RPMI7951 (cell line): ENCODE results near the gene PRIM2. TPM values are rescaled to one million over a fixed set of nuclear protein-coding genes. Genes with fewer than 3 reads are reported as not detected.
"Not testable (repeated sequence)": the region's sequence is repeated elsewhere in the genome, so short reads cannot be mapped to it uniquely, and the experiment has no call there.

Experiments
- DNase-seq: peaks from one replicate; pipeline ENCODE4 v3.0.0-alpha.2; 2012; ENCODE audit warnings: low read depth
- total RNA-seq: library from RNA; depleted of rRNA; stranded (reverse); fragments of >200 nt; shearing (Covaris generic); gene quantifications from 2 replicates; pipeline ENCODE4 v1.2.3, GENCODE V29; 2014

The PRIM2 gene
- total RNA-seq, 1 experiment from 2014 or later: 60.8 TPM

DNA sequence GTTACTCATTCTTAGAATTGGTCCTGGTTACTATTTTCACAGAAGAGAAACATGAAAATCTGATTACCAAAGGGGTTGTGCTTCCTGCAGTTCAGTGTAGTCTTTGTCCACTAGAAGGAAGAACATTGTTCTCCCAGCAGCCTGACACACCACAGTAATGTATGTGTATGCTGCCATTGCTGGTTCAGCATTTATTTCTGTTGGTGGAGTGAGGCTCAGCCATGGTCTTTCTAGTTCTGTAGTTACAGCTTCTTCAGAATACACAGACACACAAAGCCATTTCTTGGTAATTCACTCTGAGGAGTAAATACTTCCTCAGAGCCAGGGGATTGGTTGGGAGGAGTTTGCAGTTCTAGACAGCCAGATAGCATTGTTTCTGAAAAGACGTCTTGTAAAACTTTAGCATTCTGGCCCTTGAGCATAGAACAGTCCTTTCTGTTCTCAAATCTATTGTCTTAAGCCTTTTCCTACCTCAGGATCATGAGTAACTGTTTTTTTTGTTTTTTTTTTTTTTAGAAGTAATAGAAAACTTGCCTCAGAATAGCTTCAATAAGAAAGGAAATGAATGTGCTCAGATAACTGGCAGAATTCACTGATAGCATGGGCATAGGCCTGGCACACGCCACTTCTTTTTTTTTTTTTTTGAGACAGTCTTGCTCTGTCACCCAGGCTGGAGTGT lies 128.5 kb downstream of the PRIM2 start:
- DNase-seq: not testable (repeated sequence)

DNA sequence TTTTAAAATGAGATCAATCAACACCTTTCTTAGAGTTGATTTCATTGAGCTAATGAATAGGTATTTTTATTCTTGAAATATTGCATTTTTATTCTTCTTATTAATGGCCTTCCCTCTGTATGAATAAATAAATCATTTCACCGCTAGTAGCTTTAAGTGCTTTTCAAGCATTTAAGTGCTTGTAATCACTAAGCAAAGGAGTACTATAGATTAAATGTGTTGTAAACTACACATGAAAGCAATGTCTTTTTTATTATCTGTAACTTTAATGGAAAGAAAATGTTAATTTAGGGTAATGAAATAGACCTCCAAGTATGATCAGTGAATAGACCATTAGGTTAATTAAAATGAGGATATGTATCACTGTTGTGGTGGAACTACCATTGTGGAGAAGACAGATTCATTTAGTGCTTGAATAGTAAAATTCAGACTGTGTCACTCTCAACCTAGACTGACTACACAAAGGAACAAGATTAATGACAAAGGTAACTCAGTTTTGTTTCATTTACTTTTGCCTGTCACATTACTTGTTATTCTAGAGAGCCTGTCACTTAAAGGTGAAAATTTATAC lies 132.2 kb downstream of the PRIM2 start:
- not testable (repeated sequence) for DNase-seq

DNA sequence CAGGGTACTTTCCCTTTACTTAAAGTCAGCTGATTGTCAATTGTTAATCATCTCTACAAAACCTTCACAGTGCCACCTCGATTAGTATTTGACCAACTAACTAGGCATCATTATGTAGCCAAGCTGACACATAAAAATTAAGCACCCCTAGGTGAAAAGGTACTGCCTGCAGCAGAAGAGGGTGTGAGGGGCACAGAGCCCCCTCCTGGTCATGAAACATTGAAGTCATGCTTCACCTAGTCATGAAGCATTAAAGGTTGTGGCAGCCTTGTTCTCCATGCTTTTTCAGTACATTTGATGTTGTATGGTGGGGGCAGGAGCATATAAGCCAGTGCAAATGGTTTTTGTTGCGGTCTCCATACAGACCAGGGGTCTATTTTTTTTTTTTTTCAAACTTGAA lies 142.4 kb downstream of the PRIM2 start:
- DNase-seq: not testable (repeated sequence)

DNA sequence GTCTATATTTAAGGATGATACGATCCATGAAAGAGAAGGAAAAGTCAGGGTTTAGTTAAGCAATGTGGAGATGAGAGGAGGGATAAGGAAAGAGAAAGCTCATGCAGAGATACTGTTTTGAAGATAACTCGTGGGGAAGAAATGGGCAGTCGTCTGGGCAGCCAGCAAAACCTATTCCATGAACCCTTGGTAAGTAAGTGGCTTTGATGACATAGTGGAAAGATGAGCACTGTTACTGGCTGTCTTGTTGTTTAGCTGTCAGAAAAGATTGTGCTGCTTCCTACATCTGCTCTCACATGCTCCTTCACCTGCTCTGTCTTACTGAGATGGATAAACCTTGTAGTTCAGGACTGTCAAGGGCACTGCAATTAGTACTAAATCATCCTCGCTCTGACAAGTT lies 143.6 kb downstream of the PRIM2 start:
- not testable (repeated sequence) for DNase-seq

DNA sequence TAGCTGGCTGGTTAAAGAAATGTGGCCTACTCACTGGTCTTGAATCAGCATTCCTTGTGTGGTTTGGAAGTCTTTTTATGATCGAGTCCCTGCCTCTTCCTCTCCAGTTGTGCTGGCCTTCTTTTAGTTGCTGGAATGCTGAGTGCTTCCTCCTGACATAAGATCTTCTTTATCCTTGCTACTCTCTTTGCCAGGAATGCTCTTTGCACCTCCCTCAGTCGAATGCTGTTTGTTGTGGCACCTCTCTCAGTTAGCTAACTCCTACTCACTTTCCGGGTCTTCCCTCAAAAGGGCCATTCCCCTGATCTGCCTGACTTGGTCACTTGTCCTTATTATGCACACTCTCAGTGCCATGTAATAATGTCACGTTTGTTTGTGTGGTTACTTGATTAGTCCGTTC lies 146.4 kb downstream of the PRIM2 start:
- not testable (repeated sequence) for DNase-seq

DNA sequence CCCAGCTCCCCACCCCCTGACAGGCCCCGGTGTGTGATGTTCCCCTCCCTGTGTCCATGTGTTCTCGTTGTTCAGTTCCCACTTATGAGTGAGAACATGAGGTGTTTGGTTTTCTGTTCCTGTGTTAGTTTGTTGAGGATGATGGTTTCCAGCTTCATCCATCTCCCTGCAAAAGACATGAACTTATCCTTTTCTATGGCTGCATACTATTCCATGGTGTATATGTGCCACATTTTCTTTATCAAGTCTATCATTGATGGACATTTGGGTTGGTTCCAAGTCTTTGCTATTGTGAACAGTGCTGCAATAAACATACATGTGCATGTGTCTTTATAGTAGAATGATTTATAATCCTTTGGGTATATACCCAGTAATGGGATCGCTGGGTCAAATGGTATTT lies 148.5 kb downstream of the PRIM2 start:
- DNase-seq: not testable (repeated sequence)

DNA sequence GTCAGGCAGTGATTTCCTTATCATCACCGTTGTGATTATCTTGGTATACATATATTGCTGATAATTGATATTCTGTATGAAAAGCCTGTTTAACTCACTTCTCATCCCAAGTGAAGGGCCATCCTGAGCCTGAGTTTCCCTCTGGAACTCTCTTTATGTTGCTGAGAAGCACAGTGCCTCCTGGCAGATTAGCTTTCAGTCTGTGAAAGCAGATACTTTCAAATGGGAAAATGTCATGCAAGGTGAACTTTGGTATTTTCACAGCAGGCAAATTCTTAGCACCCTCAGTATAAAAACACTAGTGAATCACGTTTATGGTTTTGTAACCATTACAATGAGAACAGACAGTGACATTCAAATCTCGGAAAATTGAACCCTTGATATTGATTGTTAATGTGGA lies 151.6 kb downstream of the PRIM2 start:
- no peak for DNase-seq

DNA sequence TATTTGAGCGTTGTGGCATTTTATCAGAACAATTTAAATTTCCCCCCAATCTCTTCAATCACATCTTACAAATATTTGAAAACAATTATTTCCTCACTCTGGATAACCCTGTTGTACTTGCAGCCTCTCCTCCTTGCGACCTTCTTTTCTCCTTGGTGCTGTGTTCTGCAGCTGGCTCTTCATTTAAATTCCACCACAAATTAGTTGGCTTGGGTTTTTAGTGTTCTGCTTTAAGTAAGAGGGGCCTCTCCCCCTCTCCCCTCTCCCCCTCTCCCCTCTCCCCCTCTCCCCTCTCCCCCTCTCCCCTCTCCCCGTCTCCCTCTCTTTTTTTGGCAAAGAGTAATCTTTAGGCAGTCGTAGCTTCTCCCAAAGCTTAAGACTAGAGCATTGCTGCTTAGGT lies 152.7 kb downstream of the PRIM2 start:
- DNase-seq: not testable (repeated sequence)

DNA sequence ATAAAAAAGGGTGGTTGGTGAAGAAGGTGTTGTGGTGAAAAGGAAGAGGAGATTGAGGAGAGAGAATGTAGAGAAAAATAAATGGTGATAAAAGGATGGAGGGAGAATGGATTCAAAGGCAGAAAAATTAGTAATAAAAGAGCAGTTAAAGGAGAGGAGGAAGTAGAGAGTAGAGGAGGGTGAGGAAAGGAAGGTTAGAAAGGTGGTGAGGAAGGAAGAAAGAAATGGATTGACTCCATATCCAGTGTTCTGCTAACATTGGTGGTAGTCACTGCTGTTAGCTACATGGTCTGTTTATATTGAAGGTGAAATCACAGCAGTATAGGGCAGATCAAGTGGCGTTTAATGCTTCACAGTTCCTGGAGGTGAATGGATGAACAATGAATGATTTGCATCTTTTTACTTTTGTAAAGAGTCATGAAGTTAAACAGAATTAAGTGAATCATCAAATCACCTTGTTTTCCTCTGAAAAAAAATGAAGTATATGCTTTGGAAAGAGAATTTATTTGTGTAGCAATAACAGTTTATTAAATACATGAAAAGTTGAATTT lies 154.0 kb downstream of the PRIM2 start:
- not testable (repeated sequence) for DNase-seq

DNA sequence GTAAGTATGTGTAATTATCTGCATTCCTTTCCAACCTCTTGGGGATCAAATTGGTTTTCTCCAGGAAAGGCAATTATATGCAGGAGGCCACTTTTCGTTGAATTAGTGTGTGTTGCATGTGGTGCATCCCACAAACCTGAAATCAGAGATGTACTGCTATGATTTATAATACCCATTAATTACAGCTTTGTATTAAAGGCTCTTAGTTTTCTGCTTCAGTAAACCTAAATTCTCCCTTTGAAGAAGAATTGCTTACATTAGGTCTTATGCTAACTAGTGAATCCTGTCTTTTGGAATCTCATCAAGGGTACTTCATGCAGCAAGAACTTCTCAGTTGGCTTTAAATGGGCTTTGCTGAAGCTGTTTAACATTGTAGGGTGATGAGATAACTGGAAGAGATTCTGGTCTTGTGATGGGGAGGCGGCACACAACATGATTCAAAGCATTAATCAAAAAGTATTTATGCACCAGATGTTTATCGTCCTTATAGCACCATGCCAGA lies 155.5 kb downstream of the PRIM2 start:
- DNase-seq: peak; percentile 32

DNA sequence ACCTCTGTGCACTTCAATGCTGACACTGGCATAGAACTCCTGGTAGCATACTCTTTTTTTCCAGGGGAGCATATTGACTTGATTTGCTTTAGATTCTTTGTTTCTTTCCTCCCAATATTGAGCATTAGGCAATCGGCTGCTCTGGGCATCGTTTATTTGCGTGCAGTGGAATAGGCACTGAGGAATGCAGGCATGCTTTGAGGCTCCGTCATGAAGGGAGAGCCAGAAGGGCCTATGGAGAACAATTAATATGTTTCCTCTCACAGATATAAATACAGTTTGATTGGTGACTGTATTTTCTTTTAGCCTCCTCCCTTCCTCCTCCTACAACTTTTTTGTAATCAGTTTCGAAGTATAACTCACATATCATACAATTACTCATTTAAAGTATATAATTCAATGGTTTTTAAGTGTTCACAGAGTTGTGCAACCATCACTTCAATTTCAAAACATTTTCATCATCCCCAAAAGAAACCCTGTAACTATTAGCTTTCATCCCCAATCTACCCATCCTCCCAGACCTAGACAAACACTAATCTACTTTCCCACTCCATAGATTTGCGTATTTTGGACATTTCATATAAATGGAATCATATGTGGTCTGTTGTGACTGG lies 157.5 kb downstream of the PRIM2 start:
- DNase-seq: not testable (repeated sequence)

DNA sequence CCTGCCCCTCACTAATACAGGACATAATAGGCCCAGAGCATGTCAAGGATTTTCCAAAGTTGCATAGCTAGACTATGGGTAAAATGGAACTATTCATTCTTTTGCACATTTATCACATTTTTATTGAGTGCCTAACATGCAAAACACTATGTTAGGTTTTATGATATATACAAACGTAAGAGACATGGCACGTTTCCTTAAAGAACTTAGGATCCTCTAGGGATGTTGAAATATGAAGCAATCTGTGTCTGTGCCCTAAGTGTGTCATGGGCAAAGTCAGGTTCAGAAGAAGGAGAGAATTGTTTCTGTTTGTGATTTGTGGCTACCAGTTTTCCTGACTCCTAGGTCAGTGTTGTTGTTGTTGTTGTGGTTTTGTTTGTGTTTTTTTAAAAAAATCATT lies 158.2 kb downstream of the PRIM2 start:
- DNase-seq: not testable (repeated sequence)

DNA sequence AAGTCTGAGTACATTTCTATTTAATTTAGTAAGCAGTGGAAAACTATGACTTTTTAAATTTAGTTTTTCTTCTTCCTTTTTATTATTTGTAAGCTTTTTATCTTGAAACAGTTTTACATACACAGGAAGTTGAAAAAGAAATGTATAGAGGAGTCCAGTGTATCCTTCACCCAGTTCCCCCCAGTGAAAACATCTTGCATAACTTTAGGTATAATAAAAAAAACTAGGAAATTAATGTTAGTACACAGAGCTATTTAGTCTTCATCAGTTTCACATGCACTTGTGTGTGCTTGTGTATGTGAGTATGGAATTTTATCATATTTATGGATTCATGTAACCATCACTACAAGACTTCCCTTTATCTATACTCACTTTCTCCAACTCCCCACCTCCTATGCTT lies 162.8 kb downstream of the PRIM2 start:
- DNase-seq: not testable (repeated sequence)

DNA sequence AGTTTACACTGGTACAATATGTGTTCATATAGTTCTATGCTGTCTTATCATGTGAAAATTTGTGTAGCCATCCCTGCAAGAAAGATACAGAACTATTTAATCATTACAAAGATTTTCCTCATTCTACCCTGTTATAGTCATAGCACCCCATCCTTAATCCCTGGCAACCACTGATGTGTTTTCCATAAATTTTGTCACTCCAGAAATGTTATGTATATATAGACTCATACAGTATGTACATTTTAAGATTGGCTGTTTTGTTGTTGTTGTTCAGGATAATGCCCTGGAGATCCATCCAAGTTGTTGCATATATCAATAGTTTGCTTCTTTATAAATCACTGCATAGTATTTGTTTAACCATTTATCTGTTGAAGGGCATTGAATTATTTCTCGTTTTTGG lies 163.7 kb downstream of the PRIM2 start:
- not testable (repeated sequence) for DNase-seq

DNA sequence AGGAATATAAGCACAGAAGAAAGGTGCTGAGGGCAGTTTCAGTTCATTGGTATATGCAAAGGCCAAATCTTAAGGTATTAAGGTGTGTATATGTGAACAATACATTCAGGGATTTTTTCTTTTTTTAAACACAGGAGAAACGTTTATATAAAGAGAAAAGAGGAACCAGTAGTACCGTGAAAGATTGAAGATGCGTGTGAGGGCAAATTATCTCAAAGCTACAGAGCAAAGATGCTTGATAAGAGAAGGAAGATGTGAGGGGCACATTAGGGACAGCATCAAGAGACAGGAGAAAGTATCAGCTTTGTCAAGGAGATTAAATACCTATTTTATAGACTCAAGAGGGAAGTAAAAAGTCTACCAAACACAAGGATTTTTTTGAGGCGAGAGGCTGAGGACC lies 165.0 kb downstream of the PRIM2 start:
- DNase-seq: not testable (repeated sequence)

DNA sequence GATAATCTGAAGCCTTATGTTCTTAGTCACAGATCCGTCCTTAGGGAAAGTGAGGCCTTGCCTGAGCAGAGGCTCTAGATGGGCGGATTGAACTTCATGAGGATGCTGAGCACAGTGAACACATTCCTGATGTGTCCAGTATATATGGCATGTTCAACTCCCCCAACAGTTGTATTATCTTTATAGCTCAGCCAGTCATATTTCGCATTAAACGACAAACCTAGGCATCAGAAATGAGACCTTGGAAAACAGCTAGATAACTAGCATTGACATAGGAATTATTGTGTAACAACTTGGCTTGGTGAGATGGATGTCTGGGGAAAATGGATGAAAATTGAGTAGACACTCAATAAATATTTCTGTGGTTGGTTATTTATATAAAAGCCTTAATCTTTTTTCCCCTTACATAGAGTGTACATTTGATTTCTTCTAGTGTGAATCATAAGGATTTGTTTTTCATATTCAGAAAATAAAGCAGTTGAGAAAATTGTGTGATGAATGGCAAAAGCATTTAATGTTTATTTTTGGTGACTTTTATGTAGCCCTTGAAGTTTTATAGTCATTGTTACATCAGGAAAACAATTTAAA lies 169.2 kb downstream of the PRIM2 start:
- not testable (repeated sequence) for DNase-seq

DNA sequence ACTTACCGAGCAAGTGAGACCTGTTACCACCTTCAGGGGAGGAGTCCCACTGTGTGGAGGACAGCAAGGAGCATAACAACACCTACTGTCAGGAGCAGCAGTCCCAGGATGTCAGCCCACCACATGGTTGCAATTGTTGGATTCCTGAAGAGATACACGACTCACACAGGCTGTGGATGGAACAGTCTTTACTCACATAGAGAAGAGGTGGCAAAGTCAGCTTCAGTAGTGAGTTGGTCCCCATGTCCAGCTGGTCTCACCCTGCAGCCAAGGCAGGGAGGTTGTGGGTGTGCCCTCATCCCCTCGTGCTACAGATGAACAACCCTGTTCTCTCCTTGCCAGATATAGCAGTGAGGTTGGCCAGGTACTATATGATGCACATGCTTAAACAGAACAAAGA lies 171.1 kb downstream of the PRIM2 start:
- DNase-seq: not testable (repeated sequence)

DNA sequence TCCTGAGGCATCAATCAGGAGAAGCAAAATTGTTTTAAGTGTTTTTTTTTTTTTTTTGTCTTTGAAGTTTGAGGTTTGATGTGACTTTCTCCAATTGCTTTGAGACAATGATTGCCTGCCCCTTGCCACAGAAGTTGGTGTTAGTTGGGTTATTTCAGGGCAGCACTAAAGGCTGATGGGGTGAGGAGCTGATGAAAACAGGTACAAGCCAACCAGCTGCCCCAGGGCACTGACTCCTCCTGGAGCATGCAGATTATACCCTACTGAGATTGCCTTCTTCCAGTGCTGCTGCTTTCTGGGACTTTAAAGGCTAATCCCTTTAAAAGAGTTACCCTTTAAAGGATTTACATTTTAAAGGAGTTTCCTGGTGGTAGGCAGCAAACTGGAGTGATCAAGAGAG lies 172.5 kb downstream of the PRIM2 start:
- DNase-seq: not testable (repeated sequence)

DNA sequence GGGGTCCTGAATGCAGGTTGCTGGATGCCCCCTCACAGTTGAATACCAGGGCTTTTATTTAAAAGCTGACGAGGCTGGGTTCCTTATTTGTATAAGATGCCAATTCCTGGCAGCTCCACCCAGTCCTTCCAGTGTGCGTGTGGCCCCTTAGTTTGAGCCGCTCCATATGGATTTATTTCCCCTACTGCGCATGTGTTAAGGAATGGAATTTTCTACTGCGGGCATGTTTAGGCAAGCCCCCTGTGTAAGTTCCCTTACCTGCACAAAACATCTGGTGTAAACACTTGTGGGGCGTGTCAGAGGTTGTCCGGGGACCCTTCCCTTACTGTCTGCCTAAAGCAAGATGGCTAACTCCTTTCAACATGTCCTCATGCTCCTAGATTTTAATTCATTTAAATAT lies 174.4 kb downstream of the PRIM2 start:
- DNase-seq: not testable (repeated sequence)

DNA sequence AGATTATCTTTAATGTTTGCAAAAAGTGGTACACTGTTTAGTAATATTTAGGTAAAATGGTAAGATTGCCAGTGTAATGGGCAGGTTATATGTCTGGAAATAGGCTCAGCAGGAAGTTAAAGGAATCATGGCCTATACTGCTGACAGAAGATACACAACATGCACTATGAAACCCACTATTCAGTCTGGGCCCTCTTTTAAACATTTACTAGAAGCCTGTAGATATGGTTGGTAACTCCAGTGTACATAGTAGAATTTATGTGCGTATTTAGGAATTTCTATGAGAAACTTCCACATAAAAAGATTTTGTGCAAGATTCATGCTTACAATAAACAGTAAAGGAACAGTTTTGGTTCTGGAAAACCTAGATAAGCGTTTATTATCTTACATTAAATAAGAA lies 178.8 kb downstream of the PRIM2 start:
- not testable (repeated sequence) for DNase-seq

DNA sequence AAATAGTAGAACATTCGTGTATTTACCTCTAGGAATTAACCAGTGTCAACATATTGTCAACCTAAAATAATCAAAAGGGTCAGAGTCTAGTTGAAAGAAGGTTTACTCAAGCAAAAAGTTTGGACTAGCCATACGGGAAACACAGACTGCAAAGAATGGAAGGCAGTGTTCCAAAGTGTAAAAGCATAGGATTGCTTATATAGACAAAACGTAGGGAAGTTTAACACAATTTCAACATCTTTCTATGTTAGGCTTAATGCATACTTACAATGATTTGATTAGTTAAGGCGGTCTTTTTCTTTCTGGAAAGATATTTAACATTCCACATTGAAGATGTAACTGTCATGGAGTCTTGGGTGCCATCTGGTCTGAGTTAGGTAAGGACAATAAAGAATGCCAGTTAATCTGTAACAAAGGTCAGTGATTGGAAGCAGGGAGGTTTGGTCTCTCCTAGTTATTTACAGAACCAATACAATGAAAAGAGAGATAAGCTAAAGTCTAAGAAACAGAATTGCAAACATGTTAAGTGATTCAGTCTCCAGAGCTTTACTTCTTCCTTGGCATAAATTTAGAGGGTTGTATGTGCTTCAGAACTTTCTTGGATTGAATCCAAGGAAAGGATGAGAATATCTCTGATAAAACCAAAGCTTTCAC lies 183.1 kb downstream of the PRIM2 start:
- DNase-seq: peak; percentile 32

DNA sequence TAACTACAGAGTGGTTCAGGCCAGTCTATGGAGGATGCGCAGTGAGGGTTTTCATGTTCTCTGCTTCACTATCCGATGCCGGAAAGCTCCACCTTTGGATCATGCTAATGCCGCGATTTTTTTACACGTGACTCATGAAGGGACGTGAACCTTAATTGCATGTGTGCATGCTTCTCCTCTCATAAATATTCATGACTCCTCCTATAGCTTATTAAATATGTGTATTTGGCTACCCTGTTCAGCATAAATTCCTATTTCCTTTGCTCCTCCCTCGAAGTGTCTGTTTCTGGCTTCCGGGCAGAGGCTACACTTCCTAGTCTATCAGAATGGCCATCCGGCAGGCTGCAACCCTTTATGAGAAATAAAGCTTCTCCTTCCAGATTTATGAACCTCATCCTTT lies 185.0 kb downstream of the PRIM2 start:
- not testable (repeated sequence) for DNase-seq
